ENCODE results near the gene GUCY1A2.

GRCh38 chr11:106789406-106789805 is 228.9 kb downstream of the GUCY1A2 start:
- TF ChIP-seq EZH2 (IDR thresholded peaks at IDR 0.05; ENCODE audit: low read length), result no peak
- TF ChIP-seq CTCF (optimal IDR thresholded peaks at IDR 0.05 in 1 of 3, IDR thresholded peaks at IDR 0.05 in 1 of 3, conservative IDR thresholded peaks at IDR 0.05 in 1 of 3; ENCODE audit: extremely low read depth in 1 of 3, insufficient read depth in 2 of 3, low read length in 3 of 3), result no peak

Data from keratinocyte (primary cell).